ENCODE data around the gene TECPR1.
A peak's percentile ranks its signal among the peaks of the same experiment; 100 is the strongest.

The TECPR1 gene

GRCh38 chr7:98186452-98187137, 65.4 kb downstream of the TECPR1 start:
- DNase-seq = no peak

DNA sequence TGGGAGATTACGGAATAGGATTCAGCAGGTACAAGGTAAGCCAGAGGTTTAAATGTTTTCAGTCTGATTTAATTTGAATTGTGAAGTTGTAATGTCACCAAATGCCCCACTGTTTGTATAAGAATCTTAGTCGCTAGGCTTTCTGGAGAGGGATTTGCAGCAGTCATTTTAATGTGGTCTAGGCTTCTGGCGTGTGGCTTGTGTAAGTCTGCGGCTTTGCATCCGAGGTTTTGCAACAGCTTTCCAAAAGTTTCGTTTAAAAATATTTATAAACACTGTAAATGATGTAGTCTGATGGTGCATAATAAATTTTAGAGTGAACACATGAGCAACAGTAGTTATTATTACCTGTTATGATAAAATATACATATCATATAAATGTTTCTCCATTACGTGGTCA, 66.9 kb downstream of the TECPR1 start:
- DNase-seq = no peak

DNA sequence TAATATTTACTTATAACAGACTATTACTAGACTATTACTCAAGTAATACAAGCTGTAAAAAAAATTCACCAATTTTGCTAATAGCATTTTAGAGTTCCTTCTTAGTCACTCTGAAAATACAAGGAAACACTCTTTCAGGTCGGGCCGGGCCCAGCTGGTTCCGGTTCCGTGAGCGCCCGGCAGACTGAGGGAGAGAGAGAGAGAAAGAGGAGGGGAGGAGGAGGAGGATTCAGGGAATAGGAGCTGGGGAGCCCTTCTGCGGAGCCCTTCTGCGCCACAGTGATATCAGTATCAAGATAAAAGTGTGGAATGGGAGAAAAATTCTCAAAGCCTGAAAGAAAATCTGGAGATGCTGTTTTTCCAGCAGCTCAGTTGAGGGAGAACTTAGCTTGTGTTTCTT, 71.3 kb downstream of the TECPR1 start:
- no peak for DNase-seq

DNA sequence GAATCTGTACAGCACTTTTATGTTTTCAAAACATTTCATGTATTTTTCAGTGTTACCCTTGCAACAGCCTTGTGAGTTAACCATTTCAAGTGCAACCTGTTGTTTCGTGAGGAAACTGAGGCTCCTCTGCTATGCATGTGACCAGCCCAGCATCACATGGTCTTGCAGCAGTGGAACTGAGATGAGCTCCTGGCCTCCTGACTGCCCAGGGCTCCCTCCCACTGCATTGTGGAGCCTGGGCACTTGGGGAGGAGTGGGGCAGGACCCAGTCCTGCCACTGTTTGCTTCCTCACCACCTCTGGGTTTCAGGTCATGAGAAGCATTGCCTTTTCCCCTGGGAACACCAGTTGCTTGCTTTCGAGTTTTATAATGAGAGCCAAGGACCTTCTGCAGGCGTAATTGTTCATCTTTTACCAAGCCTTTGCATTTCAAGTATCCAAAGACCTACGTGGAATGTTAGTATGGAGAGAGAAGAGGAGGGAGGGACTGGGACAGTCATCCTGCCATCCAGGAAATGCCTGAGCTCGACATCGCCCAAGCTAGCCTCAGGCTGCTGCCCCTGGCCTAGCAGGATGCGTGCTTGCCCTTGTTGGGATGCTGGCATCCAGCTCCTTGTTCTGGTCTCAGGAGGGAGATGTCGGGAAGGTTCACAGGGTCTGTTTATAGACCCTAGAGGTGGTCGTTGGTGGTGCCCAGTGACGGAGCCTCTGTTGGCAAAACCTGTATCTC, 73.1 kb downstream of the TECPR1 start:
- no peak for DNase-seq

GRCh38 chr7:98178321-98178720, 73.7 kb downstream of the TECPR1 start:
- no peak for DNase-seq

GRCh38 chr7:98177553-98177952, 74.5 kb downstream of the TECPR1 start:
- no peak for DNase-seq

- DNase-seq = no peak
Observed at GRCh38 chr7:98175260-98175940, 76.6 kb downstream of the TECPR1 start.

- no peak for DNase-seq
Observed at GRCh38 chr7:98174334-98175259, 77.4 kb downstream of the TECPR1 start.

GRCh38 chr7:98171449-98171848, 80.6 kb downstream of the TECPR1 start:
- DNase-seq = no peak

DNA sequence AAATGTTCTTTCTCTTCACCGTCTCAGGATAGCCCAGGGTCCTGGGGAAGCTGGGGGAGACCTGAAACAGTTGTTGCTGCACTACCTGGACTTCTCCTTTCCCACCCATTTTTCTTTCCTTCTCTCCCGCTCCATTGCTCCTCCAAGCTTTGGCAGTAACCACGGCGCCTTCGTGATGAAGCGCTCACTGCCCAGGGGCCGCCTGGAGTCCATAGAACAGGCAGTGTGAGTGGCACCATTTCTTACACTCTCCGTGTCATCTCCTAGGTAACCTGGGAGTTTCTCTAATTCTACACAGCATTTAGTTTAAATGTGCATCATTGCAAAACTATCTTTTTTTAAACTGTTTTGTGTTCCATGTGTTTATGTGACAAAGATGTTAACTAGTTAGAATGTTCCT, 81.1 kb downstream of the TECPR1 start:
- no peak for DNase-seq

- no peak for DNase-seq
Observed at GRCh38 chr7:98168904-98169621, 83.0 kb downstream of the TECPR1 start.

DNA sequence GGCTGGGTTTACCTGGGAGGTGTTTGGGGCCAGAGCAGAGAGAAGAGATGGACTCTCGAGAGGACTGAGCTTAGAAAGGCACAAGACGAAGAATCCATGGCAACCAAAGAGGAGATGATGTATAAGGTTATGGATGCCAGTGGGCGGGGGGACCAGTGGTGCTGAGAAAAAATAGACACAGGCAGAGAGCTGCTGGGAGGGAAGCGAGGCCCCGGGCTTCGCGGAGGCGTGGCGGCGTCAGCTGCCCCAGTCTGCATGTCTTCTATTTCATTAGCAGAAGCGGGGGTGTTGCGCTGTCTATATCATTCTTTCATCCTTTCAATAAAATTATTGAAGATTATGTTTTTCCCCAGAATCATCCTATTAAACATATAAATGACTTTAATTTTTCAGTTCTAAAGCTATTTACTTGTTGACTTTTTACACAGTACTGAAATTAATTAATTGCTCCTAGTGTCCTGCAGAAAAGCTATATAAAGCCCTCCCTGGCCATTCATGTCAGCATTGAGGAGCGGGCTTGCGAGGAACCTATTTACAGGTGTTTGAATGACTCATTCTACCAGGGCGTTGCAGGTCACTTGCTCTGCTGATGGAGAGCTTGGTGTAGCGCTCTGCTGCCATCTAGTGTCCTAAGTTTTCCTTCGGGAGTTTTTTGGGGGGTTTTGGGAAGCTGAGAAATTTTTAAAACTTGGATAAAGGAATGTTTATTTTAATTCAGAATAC, 83.7 kb downstream of the TECPR1 start:
- peak; percentile 33 for DNase-seq

DNA sequence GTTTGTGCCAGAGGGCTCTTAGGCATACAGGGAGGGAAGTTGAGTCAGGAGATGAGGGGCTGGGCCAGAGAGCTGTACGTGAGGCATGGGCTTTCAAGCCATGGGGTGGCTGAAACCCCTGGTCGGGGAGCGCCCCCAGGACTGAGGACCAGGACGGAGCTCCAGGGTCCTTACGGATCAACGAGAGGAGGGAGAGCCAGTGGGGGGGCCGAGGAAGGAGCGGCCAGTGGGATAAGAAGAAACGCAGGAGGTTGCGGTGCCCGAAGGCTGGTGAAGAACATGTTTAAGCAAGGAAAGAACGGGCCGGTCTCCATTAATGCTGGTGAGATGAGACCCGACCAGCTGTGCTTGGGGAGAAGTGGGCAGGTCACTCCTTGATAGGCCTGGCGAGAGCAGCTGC, 84.4 kb downstream of the TECPR1 start:
- no peak for DNase-seq

GRCh38 chr7:98166668-98166970, 85.4 kb downstream of the TECPR1 start:
- DNase-seq = no peak

DNA sequence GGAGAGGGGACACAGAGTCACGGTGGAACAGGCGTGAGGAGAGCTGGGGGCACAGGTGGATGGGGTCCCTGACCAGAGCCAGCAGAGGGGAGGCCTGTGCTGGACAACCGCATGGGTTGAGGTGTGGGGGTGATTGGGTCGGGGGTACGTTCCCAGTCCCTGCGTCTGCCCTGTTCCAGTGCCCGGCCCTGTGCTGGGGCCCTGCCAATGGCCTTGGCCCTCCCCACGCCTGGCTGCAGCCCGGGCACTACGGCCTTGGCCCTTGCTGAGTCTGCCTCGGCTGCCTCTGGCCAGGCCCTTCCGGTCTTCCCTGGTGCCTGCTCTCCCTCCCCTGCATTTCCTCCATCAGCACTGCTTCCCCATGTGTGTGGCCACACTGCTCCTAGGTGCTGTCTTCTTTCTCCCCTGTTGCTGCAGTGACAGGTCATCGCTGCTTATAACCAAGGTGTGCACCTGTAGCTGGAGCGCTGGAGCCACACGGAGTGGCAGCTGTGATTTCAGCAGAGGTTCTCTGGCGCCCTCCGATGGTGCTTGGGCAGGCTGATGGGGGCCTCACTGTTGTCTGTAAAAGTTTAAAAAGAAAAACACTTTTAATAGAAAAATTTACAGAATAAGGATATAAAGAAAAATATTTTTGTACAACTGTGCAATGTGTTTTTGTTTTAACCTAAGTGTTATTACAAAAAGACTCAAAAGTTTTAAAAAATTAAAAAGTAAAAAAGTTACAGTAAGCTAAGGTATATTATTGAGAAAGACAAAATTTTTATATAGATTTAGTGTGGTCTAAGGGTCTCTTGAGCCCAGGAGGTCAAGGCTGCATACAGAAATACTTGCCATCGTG, 86.0 kb downstream of the TECPR1 start:
- peak; percentile 20 for DNase-seq

Data from effector CD8-positive, alpha-beta T cell (primary cell).